ENCODE data around the gene CSRP3. TPM values are rescaled to one million over a fixed set of nuclear protein-coding genes. Genes with fewer than 3 reads are reported as not detected.
"Not testable (repeated sequence)": the region's sequence is repeated elsewhere in the genome, so short reads cannot be mapped to it uniquely, and the experiment has no call there.

The CSRP3 gene
- polyA plus RNA-seq, 2 donors = 0.11 to 0.37 TPM

- Histone ChIP-seq H3K4me1 (ENCODE audit: control insufficient read depth in 2 of 2, insufficient read depth in 2 of 2, low read length in 1 of 2) (no peaks in the 10 kb centered on the region), H3K9me3 (ENCODE audit: control insufficient read depth in 2 of 2, insufficient read depth in 1 of 2, low read depth in 1 of 2, low read length in 1 of 2) (no peaks in the 10 kb centered on the region), H3K27ac (ENCODE audit: low read depth in 2 of 2, low read length in 1 of 2) (no peak overlapping the region), H3K4me3 (ENCODE audit: low read depth in 1 of 2, low read length in 2 of 2) (no peak overlapping the region), H3K36me3 (ENCODE audit: control insufficient read depth in 2 of 2, insufficient read depth in 2 of 2, low read length in 1 of 2) (peaks cover 0 to 16% of the 10 kb centered on the region in 2 donors), H3K27me3 (ENCODE audit: control insufficient read depth in 1 of 2, insufficient read depth in 2 of 2, low read length in 2 of 2) (no peaks in the 10 kb centered on the region)
- WGBS, 2 donors = 59 to 75% methylated on average over 3 of the region's 3 CpGs
Observed at GRCh38 chr11:19156892-19157291, 44.9 kb downstream of the CSRP3 start.

DNA sequence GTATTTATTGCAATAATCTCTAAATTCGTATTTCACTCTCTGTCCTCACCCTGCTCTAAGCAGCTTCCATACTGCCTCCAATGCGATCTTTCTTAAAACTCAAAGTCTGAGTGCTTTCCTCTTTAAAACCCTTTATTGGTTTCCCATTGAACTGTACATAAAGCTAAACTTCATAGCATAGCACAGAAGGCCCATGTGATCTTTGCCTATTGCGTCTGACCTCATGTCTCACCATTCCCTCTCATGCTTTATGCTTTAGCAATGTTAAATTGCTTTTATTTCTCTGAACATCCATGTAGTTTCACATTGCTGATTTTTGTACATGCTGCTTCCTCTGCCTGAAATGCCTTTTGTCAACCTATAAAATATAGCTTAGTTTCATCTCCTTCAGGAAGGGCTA lies 56.5 kb downstream of the CSRP3 start:
- no peaks in the 10 kb centered on the region for H3K36me3 ChIP-seq (ENCODE audit: control insufficient read depth in 2 of 2, insufficient read depth in 2 of 2, low read length in 1 of 2)
- no peak overlapping the region for H3K27ac ChIP-seq (ENCODE audit: low read depth in 2 of 2, low read length in 1 of 2)
- no peaks in the 10 kb centered on the region for H3K27me3 ChIP-seq (ENCODE audit: control insufficient read depth in 1 of 2, insufficient read depth in 2 of 2, low read length in 2 of 2)
- H3K9me3 ChIP-seq (ENCODE audit: control insufficient read depth in 2 of 2, insufficient read depth in 1 of 2, low read depth in 1 of 2, low read length in 1 of 2) = no peaks in the 10 kb centered on the region
- no peak overlapping the region for H3K4me3 ChIP-seq (ENCODE audit: low read depth in 1 of 2, low read length in 2 of 2)
- H3K4me1 ChIP-seq (ENCODE audit: control insufficient read depth in 2 of 2, insufficient read depth in 2 of 2, low read length in 1 of 2) = no peaks in the 10 kb centered on the region
- WGBS, 2 donors = 65 to 77% methylated on average over 3 of the region's 3 CpGs

GRCh38 chr11:19136884-19137283 lies 64.9 kb downstream of the CSRP3 start:
- not testable (repeated sequence) for H3K9me3 ChIP-seq (ENCODE audit: control insufficient read depth in 2 of 2, insufficient read depth in 1 of 2, low read depth in 1 of 2, low read length in 1 of 2); H3K27ac ChIP-seq (ENCODE audit: low read depth in 2 of 2, low read length in 1 of 2); H3K27me3 ChIP-seq (ENCODE audit: control insufficient read depth in 1 of 2, insufficient read depth in 2 of 2, low read length in 2 of 2); H3K4me3 ChIP-seq (ENCODE audit: low read depth in 1 of 2, low read length in 2 of 2); H3K4me1 ChIP-seq (ENCODE audit: control insufficient read depth in 2 of 2, insufficient read depth in 2 of 2, low read length in 1 of 2); H3K36me3 ChIP-seq (ENCODE audit: control insufficient read depth in 2 of 2, insufficient read depth in 2 of 2, low read length in 1 of 2)
- WGBS, 2 donors = 98 to 100% methylated on average over 4 of the region's 4 CpGs

GRCh38 chr11:19134004-19134403 lies 67.8 kb downstream of the CSRP3 start:
- H3K9me3 ChIP-seq (ENCODE audit: control insufficient read depth in 2 of 2, insufficient read depth in 1 of 2, low read depth in 1 of 2, low read length in 1 of 2) = no peaks in the 10 kb centered on the region
- H3K4me1 ChIP-seq (ENCODE audit: control insufficient read depth in 2 of 2, insufficient read depth in 2 of 2, low read length in 1 of 2) = no peaks in the 10 kb centered on the region
- H3K27me3 ChIP-seq (ENCODE audit: control insufficient read depth in 1 of 2, insufficient read depth in 2 of 2, low read length in 2 of 2) = no peaks in the 10 kb centered on the region
- H3K27ac ChIP-seq (ENCODE audit: low read depth in 2 of 2, low read length in 1 of 2) = no peak overlapping the region
- H3K4me3 ChIP-seq (ENCODE audit: low read depth in 1 of 2, low read length in 2 of 2) = no peak overlapping the region
- WGBS, 2 donors = 97 to 98% methylated on average over 1 of the region's 1 CpG
- H3K36me3 ChIP-seq (ENCODE audit: control insufficient read depth in 2 of 2, insufficient read depth in 2 of 2, low read length in 1 of 2) = no peaks in the 10 kb centered on the region

Other genes starting within 250 kb of the CSRP3 start
- under 1 TPM in 1 of 2 donors, not detected in 1; 0.02 TPM for gene MRGPRX2, start 141.3 kb downstream of the CSRP3 start, polyA plus RNA-seq
- 10 to 100 TPM; 44.3 to 50.1 TPM for gene ZDHHC13, start 84.8 kb downstream of the CSRP3 start, polyA plus RNA-seq
- 1 to 10 TPM; 3.1 to 3.9 TPM for gene E2F8, start 39.0 kb upstream of the CSRP3 start, polyA plus RNA-seq

Data from esophagus (tissue), 2 donors.